Measurements from ENCODE around the gene NFE2L2.
"Not testable (repeated sequence)": the region's sequence is repeated elsewhere in the genome, so short reads cannot be mapped to it uniquely, and the experiment has no call there.

The NFE2L2 gene

GRCh38 chr2:177264693-177265587, at the start of gene NFE2L2:
Gene NFE2L2 (minus strand): TSS chr2:177264727. CDS start chr2:177264576, 151 bp downstream.
- Mint-ChIP-seq H3K4me3 (peak within 1 kb of the TSS; percentile 88), H3K27me3 (no peaks in the 10 kb centered on the region), H3K36me3 (ENCODE audit: low read depth) (peaks cover 30% of the 10 kb centered on the region), H3K4me1 (ENCODE audit: low read depth) (peaks cover 19% of the 10 kb centered on the region), H3K9me3 (no peaks in the 10 kb centered on the region), H3K27ac (peak within 1 kb of the TSS; percentile 100)
- intact Hi-C loops (cut with micrococcal nuclease) = loop anchor here (1.0 to 10.0 kb wide), 4 partner anchors 38 to 290 kb away; partner anchors contain the start of gene HNRNPA3

GRCh38 chr2:177314194-177314593, 49.7 kb upstream of the NFE2L2 start:
- Mint-ChIP-seq H3K27me3 (no peaks in the 10 kb centered on the region), H3K27ac (no peak overlapping the region), H3K36me3 (ENCODE audit: low read depth) (peaks cover under 1% of the 10 kb centered on the region), H3K9me3 (peaks cover 9% of the 10 kb centered on the region), H3K4me3 (no peak overlapping the region), H3K4me1 (ENCODE audit: low read depth) (peaks cover 6% of the 10 kb centered on the region)
- intact Hi-C loops (cut with micrococcal nuclease) = no loop called here

- Mint-ChIP-seq H3K9me3 (peaks cover 9% of the 10 kb centered on the region), H3K36me3 (ENCODE audit: low read depth) (no peaks in the 10 kb centered on the region), H3K4me3 (no peak overlapping the region), H3K27ac (no peak overlapping the region), H3K27me3 (no peaks in the 10 kb centered on the region), H3K4me1 (ENCODE audit: low read depth) (peaks cover 6% of the 10 kb centered on the region)
- intact Hi-C loops (cut with micrococcal nuclease) = no loop called here
These were observed 48.7 kb upstream of the NFE2L2 start for GRCh38 chr2:177313162-177313781.

- peaks cover 6% of the 10 kb centered on the region for H3K4me1 Mint-ChIP-seq (ENCODE audit: low read depth)
- H3K4me3 Mint-ChIP-seq = no peak overlapping the region
- H3K36me3 Mint-ChIP-seq (ENCODE audit: low read depth) = no peaks in the 10 kb centered on the region
- no peaks in the 10 kb centered on the region for H3K27me3 Mint-ChIP-seq
- peaks cover 9% of the 10 kb centered on the region for H3K9me3 Mint-ChIP-seq
- intact Hi-C loops (cut with micrococcal nuclease) = no loop called here
- no peak overlapping the region for H3K27ac Mint-ChIP-seq
These were observed 48.0 kb upstream of the NFE2L2 start for GRCh38 chr2:177312562-177312961.

- H3K36me3 Mint-ChIP-seq (ENCODE audit: low read depth); H3K4me1 Mint-ChIP-seq (ENCODE audit: low read depth); H3K27me3 Mint-ChIP-seq; H3K4me3 Mint-ChIP-seq; H3K9me3 Mint-ChIP-seq; intact Hi-C loops (cut with micrococcal nuclease); H3K27ac Mint-ChIP-seq: not testable (repeated sequence)
These were observed 45.3 kb upstream of the NFE2L2 start for GRCh38 chr2:177309672-177310309.

- Mint-ChIP-seq H3K4me1 (ENCODE audit: low read depth) (no peaks in the 10 kb centered on the region), H3K27me3 (no peaks in the 10 kb centered on the region), H3K9me3 (no peaks in the 10 kb centered on the region), H3K36me3 (ENCODE audit: low read depth) (peaks cover 10% of the 10 kb centered on the region), H3K4me3 (no peak overlapping the region), H3K27ac (no peak overlapping the region)
- intact Hi-C loops (cut with micrococcal nuclease) = no loop called here
These were observed 42.0 kb upstream of the NFE2L2 start for GRCh38 chr2:177306550-177306949.

- H3K4me3 Mint-ChIP-seq = no peak overlapping the region
- no peaks in the 10 kb centered on the region for H3K27me3 Mint-ChIP-seq
- H3K4me1 Mint-ChIP-seq (ENCODE audit: low read depth) = no peaks in the 10 kb centered on the region
- H3K36me3 Mint-ChIP-seq (ENCODE audit: low read depth) = peaks cover 10% of the 10 kb centered on the region
- intact Hi-C loops (cut with micrococcal nuclease) = no loop called here
- H3K9me3 Mint-ChIP-seq = no peaks in the 10 kb centered on the region
- no peak overlapping the region for H3K27ac Mint-ChIP-seq
These were observed 39.4 kb upstream of the NFE2L2 start for GRCh38 chr2:177303939-177304338.

- Mint-ChIP-seq H3K4me1 (ENCODE audit: low read depth) (no peaks in the 10 kb centered on the region), H3K4me3 (no peak overlapping the region), H3K27me3 (no peaks in the 10 kb centered on the region), H3K27ac (no peak overlapping the region), H3K36me3 (ENCODE audit: low read depth) (peaks cover 10% of the 10 kb centered on the region), H3K9me3 (no peaks in the 10 kb centered on the region)
- intact Hi-C loops (cut with micrococcal nuclease) = no loop called here
These were observed 38.0 kb upstream of the NFE2L2 start for GRCh38 chr2:177302552-177302951.

GRCh38 chr2:177298191-177298590, 33.7 kb upstream of the NFE2L2 start:
- no peaks in the 10 kb centered on the region for H3K9me3 Mint-ChIP-seq
- no peak overlapping the region for H3K27ac Mint-ChIP-seq
- no peaks in the 10 kb centered on the region for H3K4me1 Mint-ChIP-seq (ENCODE audit: low read depth)
- H3K27me3 Mint-ChIP-seq = no peaks in the 10 kb centered on the region
- intact Hi-C loops (cut with micrococcal nuclease) = loop anchor here (5.0 kb wide), 1 partner anchor 34 kb away; no protein-coding TSS in a partner anchor
- H3K4me3 Mint-ChIP-seq = no peak overlapping the region
- H3K36me3 Mint-ChIP-seq (ENCODE audit: low read depth) = peaks cover 10% of the 10 kb centered on the region

- Mint-ChIP-seq H3K4me3 (no peak overlapping the region), H3K36me3 (ENCODE audit: low read depth) (no peaks in the 10 kb centered on the region), H3K27me3 (no peaks in the 10 kb centered on the region), H3K27ac (no peak overlapping the region), H3K4me1 (ENCODE audit: low read depth) (peaks cover under 1% of the 10 kb centered on the region), H3K9me3 (no peaks in the 10 kb centered on the region)
- intact Hi-C loops (cut with micrococcal nuclease) = loop anchor here (1.0 to 5.0 kb wide), 3 partner anchors 33 to 132 kb away; no protein-coding TSS in a partner anchor
These were observed 31.5 kb upstream of the NFE2L2 start for GRCh38 chr2:177296040-177296439.

- Mint-ChIP-seq H3K27ac (no peak overlapping the region), H3K36me3 (ENCODE audit: low read depth) (no peaks in the 10 kb centered on the region), H3K4me1 (ENCODE audit: low read depth) (peaks cover 6% of the 10 kb centered on the region), H3K27me3 (no peaks in the 10 kb centered on the region), H3K4me3 (no peak overlapping the region), H3K9me3 (no peaks in the 10 kb centered on the region)
- intact Hi-C loops (cut with micrococcal nuclease) = loop anchor here (5.0 kb wide), 1 partner anchor 37 kb away; no protein-coding TSS in a partner anchor
These were observed 31.0 kb upstream of the NFE2L2 start for GRCh38 chr2:177295484-177295883.

GRCh38 chr2:177291701-177292100, 27.2 kb upstream of the NFE2L2 start:
- Mint-ChIP-seq H3K4me3 (no peak overlapping the region), H3K9me3 (no peaks in the 10 kb centered on the region), H3K27me3 (no peaks in the 10 kb centered on the region), H3K27ac (no peak overlapping the region), H3K36me3 (ENCODE audit: low read depth) (no peaks in the 10 kb centered on the region), H3K4me1 (ENCODE audit: low read depth) (peaks cover 15% of the 10 kb centered on the region)
- intact Hi-C loops (cut with micrococcal nuclease) = no loop called here

GRCh38 chr2:177289824-177290628, 25.5 kb upstream of the NFE2L2 start:
- H3K4me3 Mint-ChIP-seq = no peak overlapping the region

More at GRCh38 chr2:177289824-177290628, 25.5 kb upstream of the NFE2L2 start:
- peak overlapping the region; percentile 30 for H3K27ac Mint-ChIP-seq
- no peaks in the 10 kb centered on the region for H3K27me3 Mint-ChIP-seq
- H3K9me3 Mint-ChIP-seq = no peaks in the 10 kb centered on the region
- intact Hi-C loops (cut with micrococcal nuclease) = no loop called here
- H3K36me3 Mint-ChIP-seq (ENCODE audit: low read depth) = peaks cover 2% of the 10 kb centered on the region
- peaks cover 15% of the 10 kb centered on the region for H3K4me1 Mint-ChIP-seq (ENCODE audit: low read depth)

Data from dendritic cell treated with granulocyte-macrophage colony-stimulating factor and Interleukin-4, amounts not matched to agents 40 ng/mL and 50 ng/mL, for 4 days (primary cell).